GM21619 (cell line): ENCODE results near the gene MSL3B.
"Not testable (repeated sequence)": the region's sequence is repeated elsewhere in the genome, so short reads cannot be mapped to it uniquely, and the experiment has no call there.

ENCODE experiments used
- ATAC-seq: cut with Tn5 transposase; IDR thresholded peaks from one replicate; pipeline ENCODE4 v1.9.1; 2021; ENCODE audit not compliant: unreplicated experiment

Gene MSL3B

DNA sequence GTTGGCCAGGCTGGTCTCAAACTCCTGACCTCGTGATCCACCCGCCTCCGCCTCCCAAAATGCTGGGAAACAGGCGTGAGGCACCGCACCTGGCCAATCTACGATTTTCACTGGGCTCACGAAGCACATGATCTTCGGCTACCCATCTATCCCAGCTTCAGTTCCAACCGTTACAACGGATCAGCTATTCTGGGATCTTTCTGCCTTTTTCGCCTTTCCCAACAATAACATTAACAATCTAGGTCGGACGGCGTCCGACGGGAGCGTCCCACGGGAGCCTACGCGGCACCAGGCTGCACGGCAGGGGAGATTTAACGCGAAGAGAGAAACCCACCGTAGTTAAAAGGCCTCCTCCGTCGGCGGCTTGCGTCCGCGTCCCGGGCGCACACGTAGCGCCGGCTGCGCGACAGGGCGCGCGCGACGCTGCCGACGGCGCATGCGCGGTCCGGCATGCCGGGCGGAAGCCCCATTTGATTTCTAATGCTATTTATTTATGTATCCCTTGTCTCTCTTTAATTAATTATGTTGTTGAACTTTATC, at the start of gene MSL3B:
TSS of gene MSL3B (minus strand) at position 394 of the 540 bp plus-strand sequence.
- ATAC-seq: peak; percentile 75

DNA sequence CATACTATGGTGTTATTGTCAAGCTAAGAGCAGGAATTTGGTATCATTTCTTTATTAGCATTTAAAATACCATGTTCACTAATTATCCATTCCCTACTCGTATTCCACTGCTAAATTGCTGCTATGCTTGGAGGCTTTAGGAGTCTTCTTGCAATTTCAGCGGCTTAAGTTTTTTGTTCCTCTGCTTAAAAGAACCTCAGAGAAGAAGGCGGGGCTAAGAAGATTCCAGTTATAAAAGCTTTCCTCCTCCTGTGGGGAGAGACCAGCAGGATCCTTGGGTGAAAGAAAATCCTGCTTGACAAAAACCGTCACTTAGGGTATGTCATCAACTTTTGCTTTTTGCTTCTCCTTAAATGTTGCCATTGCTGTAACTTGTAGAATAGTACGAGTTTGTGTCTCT, 48.9 kb upstream of the MSL3B start, which contains the start of gene TRPM8:
TSS of gene TRPM8 (plus strand) at position 258 of the 400 bp plus-strand sequence. CDS start 9,165 bp downstream, outside the sequence.
- ATAC-seq: no peak

DNA sequence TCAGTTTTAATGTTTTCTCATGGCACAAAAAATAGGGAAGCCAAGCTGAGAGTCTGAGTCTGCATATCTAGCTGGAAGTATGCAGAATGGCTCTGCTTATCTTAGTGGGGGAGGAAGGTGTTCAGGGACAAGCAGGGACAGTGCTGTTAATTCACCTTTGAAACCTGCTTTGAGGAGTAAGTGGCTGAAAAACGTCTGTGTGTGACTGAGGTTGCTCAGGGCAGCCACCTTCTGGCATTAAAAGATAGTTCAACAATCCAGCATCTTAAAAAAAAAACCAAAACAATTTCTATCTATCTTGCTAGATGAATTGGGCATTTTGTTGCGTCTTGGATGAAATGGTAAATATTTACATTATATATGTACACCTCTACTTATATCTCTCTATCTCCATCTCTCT, 46.9 kb upstream of the MSL3B start:
- ATAC-seq: no peak

DNA sequence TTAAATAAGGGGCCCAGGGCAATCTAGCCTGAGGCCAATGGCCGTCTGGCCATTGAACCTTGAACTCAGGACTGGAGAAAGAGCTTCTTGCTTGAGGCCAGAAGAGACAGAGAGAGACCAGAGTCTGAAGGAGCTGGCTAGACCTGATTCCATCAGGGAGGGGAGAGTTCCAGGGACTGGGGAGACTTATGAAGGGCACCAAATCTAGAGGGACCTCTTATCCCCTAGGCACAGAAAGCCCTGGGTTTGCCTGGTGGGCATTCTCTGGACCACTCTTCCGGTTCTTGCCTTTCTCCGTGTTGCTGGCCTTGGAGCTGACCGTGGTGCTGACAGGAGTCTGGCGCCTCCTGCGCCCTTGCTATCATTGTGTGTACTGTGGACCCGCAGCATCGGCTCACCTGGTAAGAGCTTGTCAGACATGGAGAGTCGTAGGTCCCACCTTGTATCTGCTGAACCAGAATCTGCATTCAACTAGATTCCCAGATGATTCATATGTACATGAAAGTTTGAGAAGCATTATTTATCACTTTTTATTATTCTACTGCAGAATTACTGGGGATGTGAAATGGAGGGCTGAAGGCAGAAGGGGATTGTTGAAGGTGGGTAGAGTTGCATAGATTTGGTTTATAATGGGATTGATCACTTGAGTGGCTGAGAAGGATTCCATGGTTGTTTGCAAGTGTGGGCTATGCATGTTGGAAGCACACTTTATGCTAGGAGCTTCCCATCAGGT, 44.7 kb upstream of the MSL3B start:
- ATAC-seq: no peak

DNA sequence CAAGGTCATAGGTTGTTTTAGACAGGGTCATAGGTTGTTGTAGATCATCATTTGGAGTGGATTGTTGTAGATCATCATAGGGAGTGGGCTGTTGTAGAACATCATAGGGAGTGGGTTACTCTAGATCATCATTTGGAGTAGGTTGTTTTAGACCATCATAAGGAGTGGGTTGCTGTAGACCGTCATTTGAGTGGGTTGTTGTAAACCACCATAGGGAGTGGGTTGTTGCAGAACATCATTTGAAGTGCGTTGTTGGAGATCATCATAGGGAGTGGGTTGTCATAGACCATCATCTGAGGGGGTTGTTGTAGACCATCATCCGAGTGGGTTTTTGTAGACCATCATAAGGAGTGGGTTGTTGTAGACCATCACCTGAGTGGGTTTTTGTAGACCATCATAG, 39.4 kb upstream of the MSL3B start:
- no peak for ATAC-seq

DNA sequence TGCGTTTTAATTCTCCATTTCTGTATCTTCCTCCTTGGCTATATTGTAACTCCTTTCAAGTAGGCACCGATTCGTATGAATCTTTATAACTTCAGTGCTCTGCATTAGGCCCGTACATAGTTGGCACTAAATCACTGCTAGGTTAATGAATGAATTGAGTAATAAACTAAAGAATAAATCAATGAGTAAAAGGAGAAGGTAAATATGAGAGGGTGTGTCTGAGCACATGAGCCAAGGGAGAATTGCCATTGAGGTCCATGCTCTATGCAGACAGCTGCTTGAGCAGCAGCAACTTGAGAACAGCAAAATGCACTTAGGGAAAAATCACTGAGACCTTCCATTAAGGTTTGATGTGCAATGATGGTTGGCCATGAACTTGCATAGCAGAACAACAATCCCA, 37.8 kb upstream of the MSL3B start:
- ATAC-seq: no peak

DNA sequence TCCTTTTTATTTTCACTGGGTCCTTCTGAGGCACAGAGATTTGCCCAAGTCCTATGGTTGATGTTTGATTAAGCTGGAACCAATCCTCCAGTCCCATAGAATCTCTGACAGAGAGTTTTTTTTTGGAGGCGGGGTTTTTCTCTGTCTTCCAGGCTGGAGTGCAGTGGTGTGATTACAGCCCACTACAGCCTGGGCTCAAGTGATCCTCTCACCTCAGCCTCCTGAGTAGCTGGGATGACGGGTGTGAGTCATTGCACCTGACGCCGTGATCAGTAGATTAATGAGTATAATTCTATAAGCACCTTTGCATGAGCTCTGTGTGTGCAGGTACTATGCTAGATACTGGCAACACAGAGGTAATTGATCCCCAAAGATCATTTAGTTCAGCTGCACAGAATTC, 33.7 kb upstream of the MSL3B start:
- ATAC-seq: no peak

DNA sequence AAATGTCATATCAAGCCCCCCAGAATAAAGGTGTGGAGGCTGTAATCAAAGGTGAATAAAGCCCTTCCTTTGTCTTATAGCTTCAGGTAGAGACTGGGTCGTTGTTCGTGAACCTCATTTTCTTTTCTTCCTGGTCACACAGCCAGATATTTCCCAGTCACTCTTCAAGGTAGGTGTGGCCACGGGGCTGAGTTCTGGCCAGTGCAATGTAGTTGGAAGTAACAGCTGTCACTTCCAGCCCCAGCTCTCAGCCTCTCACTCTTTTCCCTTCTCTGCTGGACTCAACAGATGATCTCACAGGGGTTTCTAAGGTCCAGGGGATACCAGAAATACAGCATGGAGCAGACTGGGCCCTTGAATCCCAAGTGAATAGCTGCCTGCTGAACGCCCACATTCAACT, 33.2 kb upstream of the MSL3B start:
- no peak for ATAC-seq

DNA sequence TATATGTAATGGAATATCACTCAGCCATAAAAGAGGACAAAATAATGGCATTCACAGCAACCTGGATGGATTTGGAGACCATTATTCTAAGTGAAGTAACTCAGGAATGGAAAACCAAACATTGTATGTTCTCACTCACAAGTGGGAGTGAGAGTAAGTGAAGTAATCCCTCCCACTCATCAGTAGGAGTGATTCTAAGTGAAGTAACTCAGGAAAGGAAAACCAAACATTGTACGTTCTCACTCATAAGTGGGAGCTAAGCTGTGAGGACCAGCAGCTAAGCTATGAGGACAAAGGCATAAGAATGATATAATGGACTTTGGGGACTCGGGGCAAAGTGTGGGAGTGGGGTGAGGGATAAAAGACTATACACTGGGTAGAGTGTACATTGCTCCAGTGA, 28.1 kb upstream of the MSL3B start:
- not testable (repeated sequence) for ATAC-seq

DNA sequence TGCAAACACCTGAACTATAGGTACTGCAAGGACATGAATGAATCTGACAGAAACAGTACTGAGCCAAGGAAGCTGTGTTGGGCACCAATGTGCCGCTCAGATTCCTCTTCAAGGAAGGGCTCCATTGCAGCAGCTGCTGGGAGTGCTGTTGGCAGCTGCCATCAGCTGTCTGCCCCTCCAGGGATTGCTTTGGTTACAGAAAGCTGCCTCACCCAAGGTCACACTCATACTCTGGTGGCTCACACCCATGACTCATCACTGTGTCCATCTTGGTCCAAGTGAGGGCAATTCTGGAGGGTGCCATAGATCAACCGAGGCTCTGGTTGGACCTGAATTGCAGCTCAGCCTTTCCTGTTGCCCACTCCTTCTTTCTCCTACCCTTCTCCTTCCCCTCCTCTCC, 24.6 kb upstream of the MSL3B start:
- no peak for ATAC-seq

DNA sequence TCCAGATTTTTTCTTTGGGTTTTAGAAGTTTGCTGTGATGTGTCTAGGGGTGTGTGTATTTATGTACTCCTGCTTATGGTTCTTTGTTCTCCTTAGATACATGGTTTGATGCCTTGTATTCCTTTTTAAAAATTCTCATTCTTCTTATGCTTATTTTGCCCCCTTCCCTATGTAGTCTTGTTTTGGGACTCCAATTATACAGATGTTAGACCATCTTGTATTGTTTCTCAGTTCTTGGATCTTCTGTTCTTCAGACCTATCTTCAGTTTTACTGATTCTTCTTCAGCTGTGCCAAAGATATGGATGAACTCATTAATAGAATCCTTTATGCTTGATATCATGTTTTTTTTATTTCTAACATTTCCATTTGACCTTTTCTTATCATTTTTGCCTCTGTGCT, 14.2 kb upstream of the MSL3B start:
- ATAC-seq: no peak

DNA sequence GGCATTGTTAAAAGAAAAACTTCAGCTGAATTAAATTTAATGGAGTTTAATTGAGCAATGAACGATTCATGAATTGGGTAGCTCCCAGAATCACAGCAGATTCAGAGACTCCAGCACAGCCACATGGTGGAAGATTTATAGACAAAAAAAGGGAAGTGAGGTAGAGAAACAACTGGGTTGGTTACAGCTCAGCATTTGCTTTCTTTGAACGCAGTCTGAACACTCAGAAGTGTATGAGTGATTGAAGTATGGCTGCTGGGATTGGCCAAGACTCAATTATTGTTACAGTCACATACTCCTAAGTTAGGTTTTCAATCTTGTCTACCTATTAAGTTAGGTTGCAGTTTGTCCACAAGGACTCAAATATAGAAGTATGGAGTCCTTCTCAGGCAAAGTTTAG, 3.9 kb upstream of the MSL3B start:
- not testable (repeated sequence) for ATAC-seq

DNA sequence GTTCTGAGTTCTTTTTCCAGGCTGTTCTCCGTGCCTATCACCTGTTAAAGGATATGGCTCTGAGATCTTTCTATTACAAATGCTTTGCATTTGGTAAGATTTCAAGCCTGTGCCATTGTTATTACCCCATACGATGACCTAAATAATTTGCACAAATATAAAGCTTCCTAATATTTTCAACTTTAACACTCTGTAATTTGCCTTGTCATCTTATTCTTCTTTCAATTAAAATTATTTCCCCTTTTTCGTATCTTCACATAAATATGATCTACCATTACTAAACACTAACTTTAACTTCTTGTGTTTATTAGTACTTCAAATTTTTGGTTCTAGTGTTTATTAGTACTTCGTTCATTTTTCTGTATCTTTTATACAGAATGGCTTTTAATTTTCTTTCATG, 3.2 kb upstream of the MSL3B start:
- no peak for ATAC-seq

DNA sequence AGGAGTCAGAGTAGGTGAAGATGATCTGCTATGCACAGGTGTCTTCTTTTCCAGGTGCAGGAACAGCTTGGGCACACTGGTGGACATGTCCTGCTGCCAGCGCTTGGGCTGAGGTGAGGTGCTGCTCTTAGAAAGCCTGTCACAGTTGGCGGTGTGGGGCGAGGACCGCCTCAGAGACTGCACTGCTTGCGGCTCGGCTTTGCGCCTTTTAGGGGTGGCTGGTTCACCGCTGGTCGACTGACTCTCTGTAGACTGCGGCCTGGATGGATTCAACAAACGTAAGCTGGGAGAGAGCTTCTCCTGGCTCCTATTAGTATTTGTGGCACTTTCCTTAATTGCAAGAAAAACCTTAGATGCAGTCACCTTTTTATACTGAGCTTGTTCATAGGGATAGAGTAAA, 1.7 kb downstream of the MSL3B start:
- ATAC-seq: no peak

DNA sequence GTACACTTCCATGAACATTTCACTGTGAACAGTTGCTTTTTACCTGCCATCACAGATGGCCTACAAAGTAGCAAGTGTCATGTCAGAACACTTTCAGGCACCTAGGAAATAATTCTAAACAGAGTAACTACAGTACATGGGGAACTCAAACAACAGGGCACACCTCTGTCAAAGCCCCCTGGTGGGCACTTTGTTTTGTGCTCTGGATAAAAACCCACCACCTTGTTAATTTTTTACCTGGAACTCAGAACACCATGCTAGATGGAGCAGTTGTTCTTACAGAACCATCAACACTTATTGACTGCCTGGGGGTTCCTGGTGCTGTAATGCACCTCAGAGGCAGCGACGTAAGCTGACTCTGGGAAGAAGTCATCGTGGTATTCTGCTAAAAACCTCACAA, 2.3 kb downstream of the MSL3B start:
- no peak for ATAC-seq

DNA sequence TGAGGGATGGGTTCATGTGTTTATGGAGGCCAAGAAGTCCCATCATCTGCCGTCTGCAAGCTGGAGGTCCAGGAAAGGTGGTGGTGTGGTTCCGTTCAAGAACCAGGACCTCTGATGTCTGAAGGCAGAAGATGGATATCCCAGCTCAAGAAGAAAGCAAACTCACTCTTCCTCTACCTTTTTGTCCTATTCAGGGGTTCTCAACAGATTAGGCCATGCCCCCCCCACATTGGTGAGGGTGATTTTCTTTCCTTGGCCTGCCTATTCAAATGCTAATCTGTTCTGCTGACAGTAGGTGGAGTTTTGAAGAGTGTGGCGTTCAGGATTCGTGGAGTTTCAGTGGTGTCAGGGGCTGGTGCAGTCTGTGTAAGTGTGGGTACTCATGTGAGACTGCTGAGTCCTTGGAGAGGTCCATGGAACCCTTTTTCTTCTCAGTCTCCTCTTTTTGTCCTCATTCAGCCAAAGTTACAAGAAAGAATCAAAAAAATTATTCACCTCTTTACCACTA, 5.9 kb downstream of the MSL3B start:
- ATAC-seq: no peak

DNA sequence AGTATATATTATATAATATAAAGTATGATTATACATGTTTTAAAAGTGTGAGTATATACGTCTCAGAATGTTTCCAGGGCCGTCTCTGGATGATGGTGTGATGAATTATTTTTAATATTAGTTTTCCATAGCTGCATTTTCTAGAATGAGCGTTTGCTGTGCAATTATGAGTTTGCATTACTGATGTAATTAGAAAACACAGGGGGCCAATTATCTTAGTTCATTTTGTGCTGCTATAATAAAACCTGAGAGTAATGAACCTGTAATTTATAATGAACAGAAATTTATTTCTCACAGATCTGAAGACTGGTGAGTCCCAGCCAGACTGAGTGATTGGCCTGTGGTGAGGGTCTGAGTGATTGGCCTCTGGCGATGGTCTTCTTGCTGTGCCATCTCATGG, 9.9 kb downstream of the MSL3B start:
- no peak for ATAC-seq

DNA sequence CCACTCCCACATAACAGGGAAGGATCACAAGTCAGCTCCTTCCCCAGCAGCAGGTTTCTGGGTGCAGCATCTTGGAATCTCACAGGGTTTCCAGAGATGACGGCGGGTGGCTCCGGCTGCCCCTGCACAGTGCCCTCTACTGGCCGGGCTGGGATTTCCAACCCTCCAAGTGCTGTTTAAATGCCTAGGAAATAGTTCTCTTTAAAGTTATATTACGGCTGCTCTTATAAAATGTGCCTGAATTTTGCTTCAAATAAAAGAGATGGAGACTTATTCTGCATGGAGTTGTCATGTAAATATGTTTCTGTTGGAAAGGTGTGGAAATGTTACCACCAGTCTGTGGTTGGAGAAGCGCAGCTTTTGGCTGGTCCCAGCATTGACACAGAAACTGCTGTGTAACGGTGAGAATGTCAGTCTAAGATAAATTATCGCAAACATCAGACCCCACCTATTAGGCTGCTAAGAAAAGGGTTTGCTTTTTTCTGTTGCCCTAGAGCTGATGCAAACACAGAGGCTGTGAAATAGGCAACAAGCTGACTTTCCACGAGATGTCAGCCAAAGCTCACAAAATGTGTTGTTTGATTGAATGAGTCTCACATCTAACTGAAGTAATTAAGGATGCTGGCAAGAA, 10.6 kb downstream of the MSL3B start:
- ATAC-seq: no peak

DNA sequence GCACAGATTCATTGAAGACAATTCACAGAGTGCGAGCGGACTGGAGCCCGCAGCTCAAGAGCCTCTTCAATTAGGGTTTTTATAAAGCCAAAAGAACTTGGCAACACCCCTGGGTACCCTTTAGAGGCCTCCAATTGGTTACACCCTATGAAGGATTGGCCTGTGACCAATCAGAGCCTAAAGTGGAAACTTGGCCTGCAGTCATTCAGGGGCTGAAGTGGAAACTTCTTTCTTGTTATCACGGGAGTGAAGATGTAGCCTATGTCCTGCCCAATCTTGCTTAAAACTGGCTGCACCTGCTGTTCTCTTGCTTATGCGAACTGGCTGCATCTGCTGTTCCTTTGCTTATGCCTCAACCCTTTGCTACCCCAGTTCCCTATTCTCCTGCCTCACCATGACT, 12.0 kb downstream of the MSL3B start:
- no peak for ATAC-seq

DNA sequence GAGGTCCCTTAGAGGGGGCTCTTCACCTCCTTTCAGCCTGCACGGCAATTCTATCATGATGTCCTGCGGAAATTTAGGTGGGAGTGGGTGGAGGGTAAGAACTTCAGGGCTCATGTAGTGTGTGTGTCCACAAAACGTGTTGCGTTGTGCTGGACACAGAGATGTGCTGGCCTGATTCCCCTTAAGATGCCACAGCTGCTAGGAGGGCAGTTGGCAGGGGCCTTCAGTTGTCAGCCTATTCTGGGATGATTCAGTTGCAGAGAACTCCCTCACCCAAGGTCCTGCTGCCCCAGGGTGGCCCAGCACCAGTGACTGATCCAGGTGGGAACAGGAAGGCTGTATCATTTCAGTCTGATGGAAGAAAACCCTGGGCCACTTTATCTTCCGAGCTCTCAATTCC, 12.8 kb downstream of the MSL3B start:
- ATAC-seq: no peak

DNA sequence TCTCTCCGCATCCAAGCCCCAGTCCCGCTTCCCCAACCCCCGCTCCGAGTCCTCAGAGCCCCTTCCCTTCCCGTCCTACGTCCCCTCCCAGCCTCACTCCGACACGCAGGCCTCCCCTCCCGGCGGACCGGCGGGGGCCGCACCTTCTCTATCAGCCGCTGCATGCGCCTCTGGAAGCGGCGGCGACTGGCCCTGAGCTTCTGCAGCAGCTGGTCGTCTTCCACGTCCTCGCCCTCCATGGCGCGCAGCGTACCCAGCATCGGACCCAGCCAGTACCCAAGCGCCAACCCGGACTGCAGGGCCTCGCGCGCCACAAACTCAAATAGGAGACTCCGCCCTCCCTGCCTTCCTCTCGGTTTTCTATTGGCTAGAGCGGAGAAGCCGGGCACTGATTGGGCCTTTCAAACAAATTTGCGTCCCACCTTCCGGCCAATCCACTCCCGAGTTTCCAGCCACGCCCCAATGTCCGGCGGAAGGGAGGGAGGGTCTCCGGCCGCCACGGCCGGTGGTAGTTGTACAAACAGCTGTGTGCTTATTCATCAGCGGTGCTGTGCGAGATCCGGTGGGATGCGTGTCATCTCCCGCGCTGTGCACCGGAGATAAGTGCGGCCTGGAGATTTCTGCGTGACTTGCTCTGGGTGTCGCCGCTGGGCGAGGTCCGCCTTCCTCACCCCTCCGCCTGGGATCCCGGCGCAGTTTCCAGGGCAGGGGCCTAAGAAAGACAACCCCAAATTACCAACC, 13.8 kb downstream of the MSL3B start, which contains the start of gene HJURP:
TSS of gene HJURP (minus strand) at position 295 of the 741 bp plus-strand sequence. CDS start at position 260, 35 bp downstream.
- ATAC-seq: peak; percentile 98

DNA sequence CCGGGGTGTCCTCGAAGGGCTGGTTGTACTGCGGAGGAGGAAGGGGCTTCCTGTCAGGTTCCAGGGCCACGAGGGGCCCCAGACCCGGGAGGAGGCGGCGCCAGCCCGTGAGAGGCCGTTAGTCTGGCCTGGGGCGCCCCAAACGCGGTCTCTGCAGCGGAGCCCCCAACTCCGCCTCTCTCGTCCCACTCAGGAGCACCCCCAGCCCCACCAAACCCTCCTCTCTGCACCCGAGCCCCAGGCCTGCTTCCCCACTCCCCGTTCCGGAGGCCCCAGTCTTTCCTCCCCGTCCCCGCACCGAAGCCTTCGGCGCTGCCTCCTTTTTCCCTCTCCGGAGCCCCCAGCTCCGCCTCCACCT, 14.3 kb downstream of the MSL3B start:
- no peak for ATAC-seq
